Astrocyte of the cerebellum (primary cell): Measurements from ENCODE around the gene ALKBH5.

Experiments
- DNase-seq: peaks from one replicate; pipeline ENCODE4 v3.0.0-alpha.2; 2011; ENCODE audit warnings: low read depth
- H3K4me3 ChIP-seq: 2 replicates; pipeline ENCODE4 v1.5.1; 2011; ENCODE audit warnings: mild to moderate bottlenecking, low read depth, low read length, moderate library complexity
- CTCF ChIP-seq: IDR thresholded peaks from 2 replicates; pipeline ENCODE4 v1.5.1; 2012; ENCODE audit warnings: low read length, low read depth, moderate library complexity, mild to moderate bottlenecking; ENCODE audit errors: missing control alignments
- in situ Hi-C: cut with HindIII; loops from 2 replicates; pipeline ENCODE4 v1.10.0; 2017; ENCODE audit warnings: low sequenced_read_pairs

Gene ALKBH5

GRCh38 chr17:18140648-18141047 lies 43.0 kb upstream of the ALKBH5 start:
- H3K4me3 ChIP-seq: no peak overlapping the region
- in situ Hi-C loops: no loop called here
- DNase-seq: no peak
- TF ChIP-seq CTCF: no peak

GRCh38 chr17:18141210-18141803 lies 42.3 kb upstream of the ALKBH5 start:
- DNase-seq: peak; percentile 28
- in situ Hi-C loops: no loop called here
- no peak overlapping the region for H3K4me3 ChIP-seq
- peak; percentile 50 for TF ChIP-seq CTCF

GRCh38 chr17:18142417-18142816 lies 41.2 kb upstream of the ALKBH5 start:
- no peak overlapping the region for H3K4me3 ChIP-seq
- TF ChIP-seq CTCF: no peak
- DNase-seq: no peak
- in situ Hi-C loops: no loop called here

- DNase-seq: no peak
- peak; percentile 50 for TF ChIP-seq CTCF
- H3K4me3 ChIP-seq: no peak overlapping the region
- in situ Hi-C loops: no loop called here
Observed at GRCh38 chr17:18143044-18143936, 40.3 kb upstream of the ALKBH5 start.

GRCh38 chr17:18144261-18144660 lies 39.4 kb upstream of the ALKBH5 start:
- in situ Hi-C loops: no loop called here
- no peak overlapping the region for H3K4me3 ChIP-seq
- DNase-seq: no peak
- no peak for TF ChIP-seq CTCF

GRCh38 chr17:18144855-18145254 lies 38.8 kb upstream of the ALKBH5 start:
- no peak for TF ChIP-seq CTCF
- no peak for DNase-seq
- in situ Hi-C loops: no loop called here
- no peak overlapping the region for H3K4me3 ChIP-seq
